Stomach (tissue), 9 donors: ENCODE results near the gene DLL4. TPM values are rescaled to one million over a fixed set of nuclear protein-coding genes. Genes with fewer than 3 reads are reported as not detected.

Experiments used
- DNase-seq, 2 donors: peaks; one replicate each; pipeline versions ENCODE4 v3.0.0 to v3.0.0-alpha.2; 2013 to 2019
- H3K27ac ChIP-seq, 5 donors: fragments of 200-600 bp in 4 of 5; sonication (generic) in 4 of 5; one replicate each; pipeline ENCODE4 v1.5.1; 2013 to 2019; ENCODE audit warnings: mild to moderate bottlenecking in 1 of 5, moderate library complexity in 1 of 5
- H3K27me3 ChIP-seq, 3 donors: fragments of 200-600 bp; sonication (generic); one replicate each; pipeline ENCODE4 v1.5.1; 2017 to 2019; ENCODE audit warnings: mixed run types in 1 of 3
- H3K36me3 ChIP-seq, 4 donors: fragments of 200-600 bp; sonication (generic); 1 replicate in 3 of 4; 2 replicates in 1 of 4; pipeline ENCODE4 v1.5.1; 2016 to 2019
- H3K4me1 ChIP-seq, 4 donors: fragments of 200-600 bp; sonication (generic); one replicate each; pipeline ENCODE4 v1.5.1; 2016 to 2019
- H3K4me3 ChIP-seq, 4 donors: fragments of 200-600 bp; sonication (generic) in 3 of 4; one replicate each; pipeline ENCODE4 v1.5.1; 2016 to 2019; ENCODE audit warnings: mild to moderate bottlenecking in 1 of 4
- H3K9me3 ChIP-seq, 4 donors: fragments of 200-600 bp; sonication (generic); one replicate each; pipeline ENCODE4 v1.5.1; 2016 to 2019
- EP300 ChIP-seq: sonication (generic); formaldehyde crosslinking; IDR thresholded peaks from one replicate; pipeline ENCODE4 v1.6.1; 2017; ENCODE audit warnings: antibody characterized with exemption
- POLR2A ChIP-seq, 4 donors: fragments of 450-650 bp; IDR thresholded peaks; one replicate each; pipeline ENCODE4 v1.6.1; 2016; ENCODE audit warnings: antibody characterized with exemption in 4 of 4, control low read depth in 2 of 4, mild to moderate bottlenecking in 1 of 4, moderate library complexity in 1 of 4
- POLR2AphosphoS5 ChIP-seq, 3 donors: sonication (generic); formaldehyde crosslinking; IDR thresholded peaks; one replicate each; pipeline ENCODE4 v1.6.1; 2016; ENCODE audit warnings: antibody characterized with exemption in 3 of 3
- WGBS, 5 donors: extraction: QIAGEN DNeasy Blood & Tissue Kit in 3 of 5; methylation state at CpG; one replicate each; pipeline versions ENCODE4 v1.1.5 to v1.1.7; 2013 to 2018; 5-methylcytosine and 5-hydroxymethylcytosine counted together
- intact Hi-C: fragments of 100-400 bp; cut with DNase I; formaldehyde crosslinking; loops from one replicate; pipeline ENCODE4 v1.15.1; 2023; ENCODE audit warnings: low total_unique reads
- polyA plus RNA-seq, 3 donors: library from polyadenylated mRNA; stranded (reverse); fragments of 200-250 nt; gene quantifications; one replicate each; pipeline ENCODE4 v1.2.3, GENCODE V29; 2013
- total RNA-seq, 5 donors: library from RNA; depleted of rRNA; stranded (reverse); fragments of >200 nt; gene quantifications; one replicate each; pipeline versions ENCODE4 v1.1.0 to v1.2.3, GENCODE V29; 2014 to 2016
- TF ChIP-seq, protein P1 (sequence below), 7 experiments: fragments of 450-650 bp in 4 of 7; fragments of 200-600 bp in 3 of 7; sonication (generic) in 3 of 7; IDR thresholded peaks; one replicate each; pipeline ENCODE4 v1.5.1; 2016 to 2019; ENCODE audit warnings: antibody characterized with exemption in 7 of 7, control low read depth in 2 of 7, mild to moderate bottlenecking in 1 of 7
- donor health status: healthy with polysubstance abuse.
- donor health status: Bipolar disorder and iron deficiency.
- donor health status: healthy.

The DLL4 gene
- total and polyA plus RNA-seq, 8 donors: 0.56 to 20.0 (median 2.0) TPM

DNA sequence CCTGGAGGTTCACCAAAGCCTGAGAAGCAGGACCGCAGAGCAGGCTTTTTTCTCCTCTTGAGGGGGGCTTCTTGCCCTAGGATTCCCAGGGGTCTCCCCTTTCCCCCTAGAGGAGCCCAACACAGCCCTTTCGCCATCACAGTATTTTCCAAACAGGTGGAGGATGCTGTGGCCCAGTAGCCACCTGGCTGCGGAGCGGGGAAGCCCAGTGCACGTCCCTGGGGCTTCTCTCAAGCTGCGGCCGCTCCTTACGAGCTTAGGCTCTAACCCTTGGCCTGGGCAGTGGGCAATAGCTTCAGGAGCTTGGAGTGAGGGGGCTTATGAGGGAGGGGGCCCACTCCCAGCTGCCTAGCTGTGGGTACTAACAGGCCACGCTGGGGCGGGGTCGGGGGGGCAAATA, 11.6 kb upstream of the DLL4 start:
- H3K9me3 ChIP-seq: no peaks in the 10 kb centered on the region
- WGBS, 5 donors: 58 to 77% (median 75%) methylated on average over 10 to 11 of the region's 11 CpGs
- TF ChIP-seq POLR2AphosphoS5 (IDR thresholded peaks at IDR 0.05) (no peak), EP300 (no peak), POLR2A (IDR thresholded peaks at IDR 0.05) (no peak)
- TF ChIP-seq, protein P1, sequence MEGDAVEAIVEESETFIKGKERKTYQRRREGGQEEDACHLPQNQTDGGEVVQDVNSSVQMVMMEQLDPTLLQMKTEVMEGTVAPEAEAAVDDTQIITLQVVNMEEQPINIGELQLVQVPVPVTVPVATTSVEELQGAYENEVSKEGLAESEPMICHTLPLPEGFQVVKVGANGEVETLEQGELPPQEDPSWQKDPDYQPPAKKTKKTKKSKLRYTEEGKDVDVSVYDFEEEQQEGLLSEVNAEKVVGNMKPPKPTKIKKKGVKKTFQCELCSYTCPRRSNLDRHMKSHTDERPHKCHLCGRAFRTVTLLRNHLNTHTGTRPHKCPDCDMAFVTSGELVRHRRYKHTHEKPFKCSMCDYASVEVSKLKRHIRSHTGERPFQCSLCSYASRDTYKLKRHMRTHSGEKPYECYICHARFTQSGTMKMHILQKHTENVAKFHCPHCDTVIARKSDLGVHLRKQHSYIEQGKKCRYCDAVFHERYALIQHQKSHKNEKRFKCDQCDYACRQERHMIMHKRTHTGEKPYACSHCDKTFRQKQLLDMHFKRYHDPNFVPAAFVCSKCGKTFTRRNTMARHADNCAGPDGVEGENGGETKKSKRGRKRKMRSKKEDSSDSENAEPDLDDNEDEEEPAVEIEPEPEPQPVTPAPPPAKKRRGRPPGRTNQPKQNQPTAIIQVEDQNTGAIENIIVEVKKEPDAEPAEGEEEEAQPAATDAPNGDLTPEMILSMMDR (IDR thresholded peaks at IDR 0.05): no peak
- H3K4me1 ChIP-seq: no peaks in the 10 kb centered on the region
- H3K36me3 ChIP-seq: no peaks in the 10 kb centered on the region
- DNase-seq: no peak
- no peak overlapping the region for H3K4me3 ChIP-seq
- intact Hi-C loops: no loop called here
- no peaks in the 10 kb centered on the region for H3K27me3 ChIP-seq
- peak overlapping the region in 3 of 5 donors; percentile 37 to 43 (median 39) for H3K27ac ChIP-seq

DNA sequence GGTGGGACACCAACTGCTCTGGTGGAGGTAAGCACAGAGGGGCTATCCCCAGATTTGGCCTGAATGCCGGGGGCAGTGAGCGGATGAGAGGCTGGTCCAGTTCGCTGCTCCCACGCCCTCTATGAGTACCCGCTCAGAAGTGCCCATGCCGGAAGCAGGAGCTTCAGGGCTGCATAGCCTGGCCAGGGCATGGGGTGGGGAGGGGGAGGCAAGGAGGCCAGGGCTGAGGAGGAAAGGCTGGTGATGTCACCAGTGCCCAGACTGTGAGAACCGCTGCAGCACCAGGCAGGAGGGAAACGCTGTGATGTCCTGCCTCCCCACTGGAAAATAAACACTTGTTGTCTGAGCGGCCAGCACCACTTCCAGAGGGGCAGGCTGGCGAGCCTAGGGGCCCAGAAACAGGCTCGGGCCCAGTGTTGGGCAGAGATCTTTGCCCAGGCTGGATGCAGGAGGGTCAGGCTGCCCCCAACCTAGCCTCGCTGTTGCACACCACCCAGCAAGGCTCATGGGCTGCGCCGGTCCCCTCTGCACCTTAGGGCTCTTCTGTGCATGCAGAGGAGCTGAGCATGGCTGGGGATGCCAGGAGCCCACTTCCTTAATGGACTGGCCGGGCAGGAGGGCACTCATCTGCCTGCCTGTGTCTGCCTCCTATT, 10.9 kb upstream of the DLL4 start:
- no peak overlapping the region for H3K4me3 ChIP-seq
- peak in 1 of 2 donors; percentile 65 for DNase-seq
- WGBS, 5 donors: 69 to 96% (median 83%) methylated on average over 4 to 15 of the region's 15 CpGs
- TF ChIP-seq POLR2AphosphoS5 (IDR thresholded peaks at IDR 0.05) (no peak), POLR2A (IDR thresholded peaks at IDR 0.05) (no peak), EP300 (no peak)
- TF ChIP-seq, protein P1 (IDR thresholded peaks at IDR 0.05): no peak
- no peaks in the 10 kb centered on the region for H3K27me3 ChIP-seq
- no peaks in the 10 kb centered on the region for H3K9me3 ChIP-seq
- H3K27ac ChIP-seq: peak overlapping the region in 3 of 5 donors; percentile 37 to 43 (median 39)
- intact Hi-C loops: no loop called here
- H3K36me3 ChIP-seq: no peaks in the 10 kb centered on the region
- H3K4me1 ChIP-seq: no peaks in the 10 kb centered on the region

DNA sequence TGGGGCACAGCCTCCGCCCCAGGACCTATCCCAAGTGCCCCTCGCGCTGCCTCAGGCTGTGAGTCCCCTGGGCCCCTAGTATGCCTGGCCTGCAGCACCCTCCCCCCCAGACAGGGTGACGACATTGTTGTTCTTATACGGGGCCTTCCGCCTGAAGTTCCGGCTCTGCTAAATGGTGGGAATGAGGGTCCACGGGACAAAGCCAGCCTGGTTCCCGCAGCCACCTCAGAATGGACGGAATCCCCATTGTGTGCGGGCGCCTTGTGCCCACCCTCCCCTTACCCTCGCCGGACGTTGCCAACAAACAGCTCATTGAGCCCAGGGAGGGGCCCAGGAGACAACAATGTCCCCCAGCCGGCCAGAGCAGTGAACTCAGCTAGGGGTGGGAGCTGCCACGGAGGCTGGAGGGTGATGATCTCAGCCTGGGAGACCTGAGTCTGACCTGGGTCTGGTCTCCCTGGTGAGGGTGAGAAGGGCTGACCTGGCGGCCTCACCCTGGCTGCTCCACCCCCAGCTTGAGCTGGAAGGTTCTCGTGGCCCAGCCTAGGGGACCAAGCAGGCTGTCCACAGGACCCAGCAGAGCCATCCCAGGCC, 10.2 kb upstream of the DLL4 start:
- Histone ChIP-seq H3K27me3 (no peaks in the 10 kb centered on the region), H3K4me1 (no peaks in the 10 kb centered on the region), H3K4me3 (no peak overlapping the region), H3K36me3 (no peaks in the 10 kb centered on the region), H3K27ac (peak overlapping the region in 3 of 5 donors; percentile 37 to 43 (median 39)), H3K9me3 (no peaks in the 10 kb centered on the region)
- TF ChIP-seq, protein P1 (IDR thresholded peaks at IDR 0.05): no peak
- TF ChIP-seq POLR2A (IDR thresholded peaks at IDR 0.05) (no peak), EP300 (no peak), POLR2AphosphoS5 (IDR thresholded peaks at IDR 0.05) (no peak)
- intact Hi-C loops: no loop called here
- 69 to 79% (median 72%) methylated on average over 4 to 19 of the region's 19 CpGs for WGBS, 5 donors
- peak in 1 of 2 donors; percentile 67 for DNase-seq

DNA sequence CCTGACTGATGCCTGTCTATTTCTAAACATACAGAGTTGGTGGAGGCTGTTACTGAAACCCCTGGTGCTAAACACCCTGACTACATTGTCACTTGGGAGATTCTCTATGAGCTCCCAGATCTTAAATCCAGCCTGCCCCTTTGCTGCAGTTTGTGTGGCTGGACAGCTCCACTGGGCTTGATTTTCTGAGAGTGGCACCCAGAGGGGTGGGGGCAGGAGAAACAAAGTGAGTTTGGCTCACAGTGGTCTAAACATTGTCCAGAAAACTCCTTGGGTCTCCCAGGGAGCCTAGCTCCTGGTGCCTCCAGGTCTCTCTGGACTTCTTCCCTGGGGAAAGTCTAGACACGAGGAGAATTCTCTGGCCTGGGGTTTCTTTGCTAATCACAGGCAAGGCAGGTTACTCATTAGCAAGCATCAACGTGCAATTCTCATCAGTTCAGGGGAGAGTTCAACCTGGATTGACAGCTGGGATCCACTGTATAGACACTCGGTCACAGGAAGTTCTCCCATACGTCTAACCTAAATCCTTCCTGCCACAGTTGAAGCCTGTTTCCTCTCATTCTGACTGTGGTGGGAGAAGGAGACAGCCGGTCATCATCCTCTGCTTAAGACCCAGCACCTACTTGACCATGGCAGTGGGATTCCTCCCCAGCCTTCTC, 7.1 kb upstream of the DLL4 start:
- Histone ChIP-seq H3K4me1 (peaks cover 13 to 18% (median 16%) of the 10 kb centered on the region in 4 donors), H3K27ac (no peak overlapping the region), H3K9me3 (no peaks in the 10 kb centered on the region), H3K27me3 (peaks cover 0 to 24% (median 18%) of the 10 kb centered on the region in 3 donors), H3K36me3 (no peaks in the 10 kb centered on the region), H3K4me3 (no peak overlapping the region)
- DNase-seq: no peak
- WGBS, 5 donors: 55 to 78% (median 67%) methylated on average over 5 of the region's 5 CpGs
- TF ChIP-seq EP300 (no peak), POLR2AphosphoS5 (IDR thresholded peaks at IDR 0.05) (no peak), POLR2A (IDR thresholded peaks at IDR 0.05) (no peak)
- TF ChIP-seq, protein P1 (IDR thresholded peaks at IDR 0.05): no peak
- intact Hi-C loops: no loop called here
